COR-L47 (cell line): ENCODE measurements around the gene UNC5B.
"Not testable (repeated sequence)": the region's sequence is repeated elsewhere in the genome, so short reads cannot be mapped to it uniquely, and the experiment has no call there.

Experiments used
- DNase-seq: peaks from one replicate; lab custom pipeline; 2025; lab: John Stamatoyannopoulos, UW

The UNC5B gene

DNA sequence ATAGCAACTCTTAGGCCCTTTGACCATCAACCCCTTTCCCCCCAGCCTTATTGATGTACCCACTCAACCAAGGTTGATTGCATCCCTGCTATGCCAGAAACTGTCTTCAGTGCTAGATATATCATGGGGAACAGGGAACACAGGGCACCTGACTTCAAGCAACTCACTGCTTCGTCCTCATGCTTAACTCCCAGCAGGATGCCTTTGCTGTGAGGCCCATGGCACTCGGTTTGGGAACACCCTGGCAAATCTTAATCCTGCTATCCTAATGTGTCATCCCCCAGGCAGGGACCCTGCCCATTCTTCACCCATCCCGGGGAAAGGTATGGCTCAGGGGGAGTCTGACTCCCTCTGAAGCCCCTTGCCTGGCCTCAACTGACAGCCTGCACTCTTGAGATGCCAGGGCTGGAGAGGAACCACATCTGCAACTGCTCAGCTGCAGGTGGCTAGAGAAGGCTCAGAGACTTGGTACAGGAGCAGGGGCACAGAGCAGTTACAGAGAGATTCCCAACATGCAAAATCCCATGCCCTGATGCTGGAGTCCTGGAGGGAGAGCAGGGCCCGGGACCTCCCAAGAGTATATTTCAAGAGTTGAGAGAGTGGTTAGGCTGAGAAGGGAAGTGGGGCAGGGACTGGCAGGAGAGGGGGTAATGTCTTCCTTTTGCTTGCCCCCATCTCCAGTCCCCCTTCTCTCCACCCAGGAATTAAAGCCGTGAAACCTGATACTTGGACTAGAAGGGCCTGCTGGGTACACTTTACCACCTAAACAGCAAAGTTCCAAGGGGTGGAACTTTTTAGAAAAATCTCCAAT lies 2.4 kb upstream of the UNC5B start:
- no peak for DNase-seq

DNA sequence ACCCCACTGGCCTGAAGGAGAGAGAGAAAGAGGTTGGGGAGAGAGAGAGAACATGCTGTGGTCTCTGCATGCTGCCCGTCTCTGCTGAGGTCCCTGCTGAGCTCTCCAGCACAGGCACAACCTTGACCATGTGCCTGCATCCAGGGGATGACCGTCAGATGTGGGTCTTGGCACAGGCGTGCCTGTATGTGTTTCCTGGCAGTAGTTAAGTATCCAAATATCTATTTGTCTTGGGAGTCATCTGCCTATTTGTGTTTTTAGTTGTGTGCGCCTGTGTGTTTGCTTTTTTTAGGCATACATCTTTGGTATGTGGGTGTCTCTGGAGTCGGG lies 1.9 kb upstream of the UNC5B start:
- no peak for DNase-seq

DNA sequence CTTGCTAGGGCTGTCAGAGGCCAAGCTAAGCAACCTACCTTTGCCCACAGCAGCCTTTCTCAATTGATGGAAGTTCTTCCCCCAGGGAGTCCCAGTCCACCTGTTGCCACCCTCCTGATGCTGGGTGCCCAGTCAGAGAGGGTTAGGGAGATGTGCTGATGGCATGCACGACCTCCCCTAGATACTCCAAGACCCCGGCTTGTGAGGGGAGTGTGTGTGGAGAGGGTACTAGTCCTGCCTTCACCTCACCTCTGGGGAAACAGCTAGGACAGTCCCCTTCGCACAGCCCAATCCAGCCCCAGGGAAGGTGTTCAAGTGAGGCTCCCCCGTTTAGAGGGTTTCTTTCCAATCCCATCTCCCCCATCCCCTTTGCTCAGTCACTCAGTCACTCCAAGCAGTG lies 1.3 kb upstream of the UNC5B start:
- DNase-seq, result no peak

DNA sequence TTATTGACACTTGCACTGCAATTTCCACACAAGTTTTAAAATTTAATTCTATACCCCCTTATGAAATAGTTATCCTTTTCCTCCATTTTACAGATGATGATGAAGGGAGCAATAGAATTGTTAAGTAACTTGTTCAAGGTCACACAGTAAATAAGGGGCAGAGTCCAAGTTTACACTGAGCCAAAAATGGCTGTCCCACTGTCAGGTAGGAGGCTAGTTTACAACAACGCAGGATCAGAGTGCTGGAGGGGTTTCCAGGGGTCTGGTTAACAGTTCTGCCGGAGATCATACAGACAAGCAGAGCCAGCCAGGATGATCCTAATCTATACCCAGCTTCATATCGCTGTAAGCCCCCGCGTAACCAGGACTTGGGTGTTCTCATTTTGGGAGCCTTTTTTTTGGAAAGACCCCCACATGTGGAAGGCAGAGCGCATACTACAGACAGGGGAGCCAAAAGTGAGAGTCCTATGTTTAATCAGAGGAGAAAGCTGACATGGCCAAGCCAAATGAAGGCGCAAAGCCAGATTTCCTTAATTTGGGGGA lies 524 bp upstream of the UNC5B start:
- no peak for DNase-seq

DNA sequence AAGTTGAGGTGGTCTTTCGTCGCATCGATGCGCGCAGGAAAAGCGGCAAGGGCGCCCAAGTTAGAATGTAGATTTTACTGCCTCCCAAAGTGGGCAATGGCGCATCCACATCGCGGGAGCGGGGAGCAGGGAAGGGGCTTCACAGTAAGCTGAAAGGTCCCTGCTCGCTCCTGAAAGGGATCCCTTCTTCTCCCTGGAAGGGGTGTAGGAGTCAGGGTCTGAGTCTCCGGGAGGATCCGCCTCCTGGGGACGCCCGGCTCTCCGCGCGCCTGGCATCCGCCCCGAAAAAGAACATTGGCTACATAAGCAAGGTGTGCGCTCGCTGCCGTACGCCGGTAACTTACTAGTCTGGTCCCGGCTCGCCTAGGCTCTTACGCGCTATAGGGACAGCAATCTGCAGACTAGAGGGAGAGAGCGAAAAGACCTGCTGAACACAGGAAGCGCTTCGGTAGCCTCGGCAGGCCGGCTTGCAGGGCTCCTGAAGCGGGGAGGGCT lies 804 bp downstream of the UNC5B start:
- DNase-seq, result peak; percentile 59

DNA sequence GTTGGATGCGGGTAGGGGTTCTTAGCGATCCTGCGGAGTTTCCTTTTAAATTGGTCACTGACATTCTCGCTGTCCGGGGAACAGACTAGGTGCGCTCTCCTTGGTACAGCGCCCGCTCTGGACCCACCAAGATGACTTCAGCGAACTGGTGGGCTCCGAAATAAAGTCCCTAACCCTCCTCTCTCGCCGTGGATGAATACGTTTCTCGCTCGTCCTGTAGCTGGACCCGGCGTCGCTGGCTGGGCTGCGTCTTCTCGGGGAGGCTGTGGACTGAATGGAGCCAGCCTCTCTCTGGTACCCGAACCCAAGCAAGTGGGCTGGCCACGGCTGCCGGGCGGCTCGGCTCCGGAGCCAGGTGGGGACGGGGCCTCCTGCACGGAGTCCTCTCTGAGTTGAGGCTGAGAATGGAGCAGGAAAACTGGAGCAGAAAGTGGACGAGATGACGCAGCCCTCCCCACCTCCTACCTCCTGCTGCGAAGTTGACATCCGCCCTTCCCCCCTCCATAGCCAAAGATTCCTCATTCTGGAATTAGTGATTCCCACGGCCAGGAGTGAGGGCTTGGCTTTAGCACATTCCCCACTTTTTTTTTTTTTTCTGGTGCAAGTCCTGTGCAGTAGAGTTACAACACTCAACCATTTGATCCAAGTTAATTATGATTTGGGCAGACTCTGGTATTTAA lies 1.5 kb downstream of the UNC5B start:
- no peak for DNase-seq

DNA sequence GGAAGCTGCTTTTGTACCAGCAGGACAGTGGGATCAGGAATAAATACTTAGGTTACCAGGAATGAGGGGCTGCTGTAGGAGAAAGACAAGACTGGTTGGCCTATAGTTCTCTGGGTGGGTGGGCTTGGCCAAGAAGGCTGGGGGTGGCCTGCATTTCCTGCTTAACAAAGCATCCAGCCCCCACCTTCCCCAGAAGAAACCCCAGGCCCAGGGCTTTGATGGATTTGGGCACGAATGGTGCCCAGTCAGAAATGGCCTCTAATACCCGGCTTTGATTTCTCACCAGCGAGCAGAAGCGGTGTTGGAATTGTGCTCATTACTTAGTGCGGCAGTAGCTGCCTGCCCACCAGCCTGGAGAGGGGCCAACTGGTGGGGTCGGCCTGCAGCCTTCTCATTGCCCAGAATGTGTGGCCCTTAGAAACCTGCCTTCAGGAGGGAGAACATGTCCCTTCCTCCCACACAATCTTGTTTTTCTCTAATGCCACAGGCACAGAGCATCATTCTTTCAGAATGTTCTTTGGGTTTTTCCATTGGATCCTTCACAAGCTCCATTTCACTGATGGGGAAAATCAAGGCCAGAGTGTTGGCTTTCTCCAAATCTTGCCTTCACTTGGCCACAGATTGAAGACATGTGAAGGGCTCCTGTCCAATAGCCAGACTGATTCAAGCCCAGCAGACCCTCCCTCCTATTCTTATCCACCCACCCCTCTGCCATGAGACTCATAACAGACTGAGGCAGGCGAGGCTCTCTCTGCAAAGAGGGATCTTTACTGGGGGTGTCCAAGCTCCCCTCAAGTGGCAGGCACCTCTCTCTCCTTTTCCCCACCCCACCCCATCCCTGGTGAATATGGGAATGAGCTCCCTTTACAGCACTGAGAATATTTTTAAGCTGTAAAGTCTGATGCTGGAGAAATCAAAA lies 2.5 kb downstream of the UNC5B start:
- no peak for DNase-seq

DNA sequence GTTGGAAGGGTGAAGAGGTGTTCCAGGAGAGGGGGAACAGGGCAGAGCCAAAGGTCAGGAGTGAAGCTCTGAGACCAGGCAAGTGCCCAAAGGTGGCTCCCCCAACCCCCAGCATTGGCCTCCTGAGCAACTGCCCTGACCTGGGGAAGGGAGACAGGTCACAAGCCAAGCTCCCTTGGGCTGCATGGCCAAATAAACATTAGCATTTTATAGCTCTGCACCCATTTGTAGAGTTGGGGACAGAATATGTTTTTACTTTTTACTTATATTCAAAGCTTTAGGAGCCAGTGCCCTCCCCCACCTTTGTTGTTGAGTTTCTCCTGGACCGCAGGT lies 4.0 kb downstream of the UNC5B start:
- DNase-seq, result no peak

DNA sequence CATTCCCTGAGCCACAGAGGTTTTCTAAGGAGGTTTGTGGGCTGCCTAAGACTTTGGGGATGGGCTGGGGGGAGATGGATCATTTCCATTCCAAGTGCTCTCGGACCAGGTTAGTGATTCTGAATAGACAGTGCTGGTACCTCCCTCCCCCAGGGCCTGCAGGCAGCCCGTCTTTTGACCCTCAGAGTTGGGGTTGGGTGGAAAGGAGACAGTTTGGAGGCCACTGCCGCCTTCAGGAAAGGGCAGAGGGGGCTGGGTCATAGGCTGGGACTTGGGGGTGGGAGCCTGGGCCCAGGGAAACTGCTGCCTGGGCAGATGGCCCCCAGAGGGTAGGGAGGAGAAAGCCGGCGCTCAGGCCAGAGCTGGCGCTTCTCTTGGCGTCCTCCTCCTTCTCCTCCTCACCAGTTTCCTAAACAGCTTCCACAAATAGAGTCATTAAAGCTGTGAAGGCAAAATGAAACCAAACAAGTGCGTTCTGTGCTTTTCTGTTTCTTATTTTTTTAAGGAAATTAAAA lies 4.4 kb downstream of the UNC5B start:
- no peak for DNase-seq

DNA sequence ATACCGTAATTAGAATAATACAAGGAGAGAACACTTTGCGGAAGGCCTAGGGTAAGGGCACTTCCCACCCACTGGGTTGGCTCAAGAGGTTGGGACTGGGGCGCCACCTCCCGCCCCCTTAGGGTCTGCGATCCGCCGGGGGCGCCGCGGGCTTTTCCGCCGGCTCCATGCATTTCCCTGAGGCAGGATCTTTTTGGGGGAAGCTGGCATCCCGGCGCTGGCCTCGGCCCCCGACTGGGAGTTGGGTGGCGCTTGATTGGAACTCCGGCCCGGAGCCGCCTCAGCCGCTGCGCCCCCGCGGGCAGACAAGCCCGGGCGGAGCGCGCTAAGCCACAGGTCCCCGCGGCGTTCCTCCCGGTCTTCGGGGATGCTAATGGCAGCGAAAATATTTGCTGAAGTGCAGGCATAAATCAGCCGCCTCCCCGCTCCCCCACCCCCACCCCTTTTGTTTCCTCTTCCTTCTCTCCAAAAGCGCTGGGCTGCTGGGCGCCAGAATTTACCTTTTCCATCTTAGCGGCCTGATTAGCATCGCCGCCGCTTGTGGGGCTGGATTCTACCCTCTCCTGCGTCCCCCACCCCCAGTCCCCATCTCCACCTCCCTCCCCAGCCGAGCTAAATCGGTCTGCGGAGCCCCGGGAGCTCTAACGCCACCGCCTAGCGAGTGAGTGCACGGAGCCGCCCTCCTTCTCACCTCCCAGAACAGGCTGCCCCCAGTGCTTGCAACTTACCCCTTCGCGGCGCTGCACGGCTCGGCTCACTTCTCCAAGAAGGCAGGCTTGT lies 5.1 kb downstream of the UNC5B start:
- peak; percentile 43 for DNase-seq

DNA sequence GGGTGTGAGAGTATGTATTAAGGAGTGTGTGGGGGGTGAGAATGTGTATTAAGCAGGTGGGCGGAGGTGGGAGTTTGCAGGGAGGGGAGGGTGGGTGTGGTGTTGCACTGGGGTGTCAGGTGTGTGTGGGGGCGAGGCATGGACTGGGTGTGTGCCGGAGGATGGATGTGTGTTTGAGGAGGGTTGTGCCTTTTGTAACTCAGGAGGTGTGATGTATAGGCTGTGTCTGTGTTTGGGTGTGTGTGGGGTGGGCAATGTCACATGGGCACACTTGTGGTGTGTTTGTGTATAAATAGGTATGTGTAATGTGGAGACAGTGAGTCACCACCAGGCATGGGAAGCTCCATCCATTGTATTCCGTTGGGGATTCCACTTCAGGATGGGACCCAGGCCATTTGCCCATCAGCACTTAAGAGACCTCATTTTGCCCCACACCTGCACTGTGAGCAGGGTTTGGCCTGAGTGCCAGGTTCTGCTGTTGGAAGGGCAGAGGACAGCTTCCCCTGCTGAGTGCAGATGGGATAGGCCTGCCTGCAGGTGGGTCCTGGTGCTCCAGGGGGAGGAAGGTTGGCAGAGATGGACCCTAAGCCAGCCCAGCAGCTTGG lies 5.8 kb downstream of the UNC5B start:
- no peak for DNase-seq

DNA sequence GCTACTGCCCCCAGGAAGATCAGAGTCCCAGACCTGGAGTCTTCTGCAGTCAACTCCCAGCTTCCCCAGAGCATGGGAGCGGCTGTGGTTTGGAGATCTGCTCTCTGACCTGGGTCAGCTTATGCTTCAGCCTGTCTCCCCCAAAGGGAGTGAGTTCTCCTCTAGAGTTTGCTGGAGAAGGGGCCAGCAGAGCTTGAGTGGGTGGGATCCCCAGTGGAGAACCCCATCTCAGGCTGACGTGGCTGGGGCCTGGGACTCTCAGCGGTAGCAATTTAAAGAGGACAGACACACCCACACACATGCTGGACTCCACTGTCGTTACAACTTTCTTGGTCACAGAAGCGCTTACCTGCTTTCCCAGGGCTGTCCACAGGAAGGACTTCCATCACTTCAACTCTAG lies 6.3 kb downstream of the UNC5B start:
- no peak for DNase-seq

DNA sequence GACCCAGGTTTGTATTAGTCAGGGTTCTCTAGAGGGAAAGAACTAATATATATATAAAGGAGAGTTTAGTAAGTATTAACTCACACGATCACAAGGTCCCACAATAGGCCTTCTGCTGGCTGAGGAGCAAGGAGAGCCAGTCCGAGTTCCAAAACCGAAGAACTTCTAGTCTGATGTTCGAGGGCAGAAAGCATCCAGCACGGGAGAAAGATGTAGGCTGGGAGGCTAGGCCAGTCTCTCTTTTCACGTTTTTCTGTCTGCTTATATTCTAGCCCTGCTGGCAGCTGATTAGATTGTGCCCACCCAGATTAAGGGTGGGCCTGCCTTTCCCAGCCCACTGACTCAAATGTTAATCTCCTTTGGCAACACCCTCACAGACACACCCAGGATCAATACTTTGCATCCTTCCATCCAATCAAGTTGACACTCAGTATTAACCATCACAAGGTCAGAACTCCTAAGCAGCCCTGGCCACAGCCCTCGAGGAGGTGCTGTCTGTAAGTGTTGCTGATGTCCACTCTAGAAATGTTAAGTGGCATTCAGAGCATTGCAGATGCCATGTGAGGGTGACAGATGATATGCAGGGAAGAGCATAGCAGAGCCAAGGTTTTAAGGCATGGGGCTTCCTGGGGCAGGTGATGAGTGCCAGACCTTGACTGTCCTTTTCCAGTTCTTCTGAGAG lies 7.0 kb downstream of the UNC5B start:
- not testable (repeated sequence) for DNase-seq

DNA sequence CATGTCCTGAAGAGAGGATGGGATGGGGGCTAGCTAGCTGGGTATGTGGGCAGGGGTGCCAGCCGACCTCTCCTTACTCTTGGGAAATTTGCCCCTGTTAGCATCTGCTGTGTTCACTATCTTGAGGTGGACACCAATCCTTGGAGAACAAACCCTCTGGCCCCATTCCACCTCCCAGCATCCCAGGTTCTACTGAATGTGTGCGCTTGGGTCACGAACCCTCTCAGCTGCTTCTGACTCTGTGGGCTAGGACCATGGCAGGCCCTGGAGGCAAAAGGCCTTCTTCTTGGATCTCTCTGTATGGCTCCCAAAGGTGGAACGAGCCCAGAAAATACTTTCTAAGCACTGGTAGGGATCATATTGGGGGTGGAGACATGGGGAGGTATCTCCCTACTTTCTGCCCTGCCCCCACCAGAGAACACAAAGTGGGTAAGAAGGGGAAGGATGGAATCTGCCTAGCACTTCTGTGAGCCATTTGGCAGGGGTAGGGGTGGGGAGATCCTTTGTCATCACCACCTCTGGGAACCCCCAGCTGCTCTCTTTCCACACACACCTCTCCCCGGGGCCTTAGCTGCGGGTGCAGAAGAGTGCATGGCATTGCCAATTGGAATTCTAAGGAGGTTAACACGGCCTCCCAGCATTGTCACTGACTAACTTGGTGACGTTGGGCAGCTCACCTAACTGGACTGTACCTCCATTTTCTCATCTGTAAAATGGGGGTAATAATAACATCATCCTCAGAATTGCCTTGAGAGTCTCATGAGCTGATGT lies 7.7 kb downstream of the UNC5B start:
- no peak for DNase-seq

DNA sequence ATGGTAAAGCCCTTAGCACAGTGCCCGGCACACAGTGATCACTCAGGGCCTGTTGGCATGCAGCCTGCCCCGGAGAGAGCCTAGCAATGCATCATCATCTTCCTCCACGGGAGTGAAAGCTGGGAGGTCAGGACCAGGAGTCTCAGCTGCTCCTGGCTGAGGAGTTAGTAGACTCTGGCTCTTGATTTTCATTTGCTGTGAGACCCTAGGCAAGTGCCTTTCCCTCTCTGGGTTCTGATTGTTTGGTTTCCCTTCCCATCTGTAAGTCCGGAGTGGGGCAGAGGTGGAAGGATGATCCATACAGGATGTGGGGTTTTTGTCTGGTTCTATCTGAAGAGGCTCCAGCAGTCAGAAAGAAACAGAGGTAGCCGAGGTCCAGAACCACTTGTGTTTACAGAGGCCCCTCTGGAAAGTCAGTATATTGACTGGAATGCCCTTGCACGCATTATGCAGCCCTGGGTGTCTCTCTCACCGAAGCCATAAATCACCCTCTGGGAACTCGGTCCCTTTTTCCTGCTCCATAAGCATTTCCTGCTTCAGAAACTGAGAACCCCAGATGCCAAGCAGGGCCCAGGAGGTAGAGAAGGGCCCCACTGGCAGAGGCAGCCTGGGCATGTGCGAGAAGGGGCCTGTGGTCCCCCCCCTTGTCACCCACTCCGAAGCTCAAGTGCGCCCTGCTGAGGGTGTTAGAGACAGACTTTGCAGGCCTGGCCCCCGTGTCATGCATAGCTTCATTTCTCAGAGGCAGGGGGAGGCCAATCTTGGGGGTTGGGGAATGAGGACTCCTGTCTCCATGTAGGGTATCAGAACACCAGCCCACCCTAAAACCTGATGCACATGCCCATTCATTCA lies 8.5 kb downstream of the UNC5B start:
- no peak for DNase-seq

DNA sequence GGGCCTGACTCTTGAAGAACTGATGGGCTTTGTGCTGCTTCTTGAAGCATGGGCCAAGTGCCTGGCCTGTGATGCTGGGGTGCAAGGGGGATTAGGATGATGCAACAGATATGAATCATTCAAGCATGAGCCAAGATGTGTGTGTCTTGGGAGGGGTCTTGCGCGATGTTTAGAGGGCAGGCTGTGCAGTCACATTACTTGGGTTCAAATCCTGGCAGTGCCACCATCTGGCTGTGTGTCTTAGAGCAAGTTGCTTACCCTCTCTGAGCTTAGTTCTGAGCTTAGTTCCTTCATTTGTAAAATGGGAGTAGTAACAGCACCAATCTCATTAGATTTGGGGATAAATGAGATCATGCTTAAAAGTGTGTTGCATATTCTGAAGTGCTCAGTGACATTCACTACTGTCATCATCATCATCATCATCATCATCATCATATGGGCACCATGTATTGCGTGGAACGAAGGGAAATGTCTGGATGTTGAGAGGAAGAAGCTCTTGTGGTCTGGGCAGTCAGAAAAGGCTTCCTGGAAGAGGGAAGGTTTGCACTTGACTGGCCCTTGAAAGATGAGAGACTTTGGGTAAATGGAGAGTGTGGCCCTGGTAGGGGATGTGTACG lies 9.3 kb downstream of the UNC5B start:
- DNase-seq, result no peak

DNA sequence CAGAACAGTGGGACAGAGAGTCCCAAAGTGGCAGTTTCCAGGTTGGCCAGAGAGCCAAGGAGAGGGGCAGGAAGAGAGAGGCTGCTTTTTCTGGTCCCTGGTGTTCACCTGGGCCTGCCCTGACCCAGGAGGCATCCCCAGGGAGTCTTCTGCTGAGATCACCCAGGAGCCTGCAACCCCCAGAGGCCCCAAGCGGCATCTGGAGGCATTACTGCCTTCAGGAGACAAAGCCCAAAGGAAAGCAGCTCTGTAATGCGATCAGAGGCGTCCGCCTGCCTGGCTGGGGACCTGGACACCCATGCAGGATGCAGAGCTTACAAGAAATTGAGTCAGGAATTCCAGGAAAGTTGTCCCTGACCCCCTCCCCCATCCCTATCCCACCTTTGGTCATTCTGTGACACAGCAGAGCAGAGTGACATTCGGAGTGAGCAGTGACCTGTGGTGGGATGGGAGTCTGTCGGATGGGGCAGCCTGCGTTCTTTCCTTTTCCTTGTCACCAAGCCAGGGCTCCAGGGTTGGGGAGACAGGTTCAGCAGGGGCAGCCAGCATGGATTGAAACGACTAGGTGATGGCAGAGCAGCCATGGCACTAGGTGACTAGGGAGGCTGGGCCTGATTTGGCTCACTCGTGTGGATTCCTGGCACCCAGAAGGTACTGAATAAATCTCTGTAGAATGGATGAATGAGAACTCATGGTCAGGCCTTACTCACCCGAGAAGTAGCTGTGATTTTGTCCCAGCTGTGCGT lies 10.4 kb downstream of the UNC5B start:
- no peak for DNase-seq
